Measurements from ENCODE around the gene DUSP28. TPM values are rescaled to one million over a fixed set of nuclear protein-coding genes. Genes with fewer than 3 reads are reported as not detected.

The DUSP28 gene
- total and polyA plus RNA-seq, 10 of the 15 experiments (the other 5 are each of a cell fraction or from before 2014, with no cell fraction given) = 2.5 to 12.5 (median 6.4) TPM

DNA sequence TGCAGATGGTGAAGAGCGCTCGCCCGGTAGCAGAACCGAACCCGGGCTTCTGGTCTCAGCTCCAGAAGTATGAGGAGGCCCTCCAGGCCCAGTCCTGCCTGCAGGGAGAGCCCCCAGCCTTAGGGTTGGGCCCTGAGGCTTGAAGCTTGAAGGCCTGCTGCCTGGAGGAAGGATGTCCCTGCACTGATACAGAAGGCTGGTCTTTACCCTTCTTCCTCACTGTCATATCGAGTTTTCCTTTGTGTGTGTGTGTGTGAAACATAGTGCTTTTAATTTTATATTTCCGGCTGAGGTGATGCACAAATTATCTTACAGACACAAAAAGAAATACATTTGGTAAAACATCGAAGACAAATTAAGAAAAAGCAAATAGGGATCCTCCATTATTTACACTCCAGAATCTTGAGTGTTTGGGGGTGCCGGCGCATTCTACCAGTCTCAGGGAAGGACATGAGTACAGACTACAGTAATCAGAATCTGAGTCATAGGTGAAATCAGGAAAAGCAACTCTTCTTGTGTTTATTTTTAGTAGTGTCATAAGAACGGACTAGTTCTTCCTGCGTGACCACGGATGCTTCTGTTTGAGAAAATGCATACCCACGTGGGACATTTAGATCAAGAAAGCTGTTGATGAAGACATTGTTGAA, 1.3 kb downstream of the DUSP28 start (continued):
- no peak for TF ChIP-seq NR2C1 (IDR thresholded peaks at IDR 0.05)
- TF ChIP-seq ZNF384 (IDR thresholded peaks at IDR 0.05; ENCODE audit: borderline replicate concordance, low read depth, low read length) = no peak
- TF ChIP-seq PML (IDR thresholded peaks at IDR 0.05; ENCODE audit: low read length) = no peak
- TF ChIP-seq GABPA (IDR thresholded peaks at IDR 0.05; ENCODE audit: low read depth) = no peak
- no peak for TF ChIP-seq BMI1 (IDR thresholded peaks at IDR 0.05; ENCODE audit: borderline replicate concordance)
- TF ChIP-seq ZNF24 (IDR thresholded peaks at IDR 0.05) = no peak
- TF ChIP-seq SMAD5 (IDR thresholded peaks at IDR 0.05; ENCODE audit: low read depth) = no peak
- TF ChIP-seq SP1 (IDR thresholded peaks at IDR 0.05; ENCODE audit: low read depth, low read length) = no peak
- no peak for TF ChIP-seq FOS (IDR thresholded peaks at IDR 0.05; ENCODE audit: borderline replicate concordance, extremely low read depth, insufficient read length)
- TF ChIP-seq, protein P1, sequence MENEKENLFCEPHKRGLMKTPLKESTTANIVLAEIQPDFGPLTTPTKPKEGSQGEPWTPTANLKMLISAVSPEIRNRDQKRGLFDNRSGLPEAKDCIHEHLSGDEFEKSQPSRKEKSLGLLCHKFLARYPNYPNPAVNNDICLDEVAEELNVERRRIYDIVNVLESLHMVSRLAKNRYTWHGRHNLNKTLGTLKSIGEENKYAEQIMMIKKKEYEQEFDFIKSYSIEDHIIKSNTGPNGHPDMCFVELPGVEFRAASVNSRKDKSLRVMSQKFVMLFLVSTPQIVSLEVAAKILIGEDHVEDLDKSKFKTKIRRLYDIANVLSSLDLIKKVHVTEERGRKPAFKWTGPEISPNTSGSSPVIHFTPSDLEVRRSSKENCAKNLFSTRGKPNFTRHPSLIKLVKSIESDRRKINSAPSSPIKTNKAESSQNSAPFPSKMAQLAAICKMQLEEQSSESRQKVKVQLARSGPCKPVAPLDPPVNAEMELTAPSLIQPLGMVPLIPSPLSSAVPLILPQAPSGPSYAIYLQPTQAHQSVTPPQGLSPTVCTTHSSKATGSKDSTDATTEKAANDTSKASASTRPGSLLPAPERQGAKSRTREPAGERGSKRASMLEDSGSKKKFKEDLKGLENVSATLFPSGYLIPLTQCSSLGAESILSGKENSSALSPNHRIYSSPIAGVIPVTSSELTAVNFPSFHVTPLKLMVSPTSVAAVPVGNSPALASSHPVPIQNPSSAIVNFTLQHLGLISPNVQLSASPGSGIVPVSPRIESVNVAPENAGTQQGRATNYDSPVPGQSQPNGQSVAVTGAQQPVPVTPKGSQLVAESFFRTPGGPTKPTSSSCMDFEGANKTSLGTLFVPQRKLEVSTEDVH (IDR thresholded peaks at IDR 0.05; ENCODE audit: low read depth, partially characterized antibody) = no peak
- TF ChIP-seq, protein P2, sequence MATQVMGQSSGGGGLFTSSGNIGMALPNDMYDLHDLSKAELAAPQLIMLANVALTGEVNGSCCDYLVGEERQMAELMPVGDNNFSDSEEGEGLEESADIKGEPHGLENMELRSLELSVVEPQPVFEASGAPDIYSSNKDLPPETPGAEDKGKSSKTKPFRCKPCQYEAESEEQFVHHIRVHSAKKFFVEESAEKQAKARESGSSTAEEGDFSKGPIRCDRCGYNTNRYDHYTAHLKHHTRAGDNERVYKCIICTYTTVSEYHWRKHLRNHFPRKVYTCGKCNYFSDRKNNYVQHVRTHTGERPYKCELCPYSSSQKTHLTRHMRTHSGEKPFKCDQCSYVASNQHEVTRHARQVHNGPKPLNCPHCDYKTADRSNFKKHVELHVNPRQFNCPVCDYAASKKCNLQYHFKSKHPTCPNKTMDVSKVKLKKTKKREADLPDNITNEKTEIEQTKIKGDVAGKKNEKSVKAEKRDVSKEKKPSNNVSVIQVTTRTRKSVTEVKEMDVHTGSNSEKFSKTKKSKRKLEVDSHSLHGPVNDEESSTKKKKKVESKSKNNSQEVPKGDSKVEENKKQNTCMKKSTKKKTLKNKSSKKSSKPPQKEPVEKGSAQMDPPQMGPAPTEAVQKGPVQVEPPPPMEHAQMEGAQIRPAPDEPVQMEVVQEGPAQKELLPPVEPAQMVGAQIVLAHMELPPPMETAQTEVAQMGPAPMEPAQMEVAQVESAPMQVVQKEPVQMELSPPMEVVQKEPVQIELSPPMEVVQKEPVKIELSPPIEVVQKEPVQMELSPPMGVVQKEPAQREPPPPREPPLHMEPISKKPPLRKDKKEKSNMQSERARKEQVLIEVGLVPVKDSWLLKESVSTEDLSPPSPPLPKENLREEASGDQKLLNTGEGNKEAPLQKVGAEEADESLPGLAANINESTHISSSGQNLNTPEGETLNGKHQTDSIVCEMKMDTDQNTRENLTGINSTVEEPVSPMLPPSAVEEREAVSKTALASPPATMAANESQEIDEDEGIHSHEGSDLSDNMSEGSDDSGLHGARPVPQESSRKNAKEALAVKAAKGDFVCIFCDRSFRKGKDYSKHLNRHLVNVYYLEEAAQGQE (IDR thresholded peaks at IDR 0.05; ENCODE audit: low read depth, low read length) = no peak
- no peak for TF ChIP-seq STAT3 (IDR thresholded peaks at IDR 0.05; ENCODE audit: low read depth, low read length)
- no peak for TF ChIP-seq YBX1 (IDR thresholded peaks at IDR 0.05)
- no peak for TF ChIP-seq RAD21 (IDR thresholded peaks at IDR 0.05; ENCODE audit: insufficient read depth, low read depth, low read length)
- TF ChIP-seq RB1 (IDR thresholded peaks at IDR 0.05; ENCODE audit: borderline replicate concordance) = no peak
- TF ChIP-seq SMC3 (IDR thresholded peaks at IDR 0.05; ENCODE audit: borderline replicate concordance, low read length) = no peak
- TF ChIP-seq EZH2 (IDR thresholded peaks at IDR 0.05; ENCODE audit: borderline replicate concordance, control insufficient read depth, low read depth, low read length) = no peak
- no peak for TF ChIP-seq ESRRA (IDR thresholded peaks at IDR 0.05; ENCODE audit: low read length)
- TF ChIP-seq, protein P3, sequence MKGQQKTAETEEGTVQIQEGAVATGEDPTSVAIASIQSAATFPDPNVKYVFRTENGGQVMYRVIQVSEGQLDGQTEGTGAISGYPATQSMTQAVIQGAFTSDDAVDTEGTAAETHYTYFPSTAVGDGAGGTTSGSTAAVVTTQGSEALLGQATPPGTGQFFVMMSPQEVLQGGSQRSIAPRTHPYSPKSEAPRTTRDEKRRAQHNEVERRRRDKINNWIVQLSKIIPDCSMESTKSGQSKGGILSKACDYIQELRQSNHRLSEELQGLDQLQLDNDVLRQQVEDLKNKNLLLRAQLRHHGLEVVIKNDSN (IDR thresholded peaks at IDR 0.05; ENCODE audit: borderline replicate concordance, extremely low read length, insufficient read depth, low read depth, low read length) = no peak
- TF ChIP-seq, protein P4, sequence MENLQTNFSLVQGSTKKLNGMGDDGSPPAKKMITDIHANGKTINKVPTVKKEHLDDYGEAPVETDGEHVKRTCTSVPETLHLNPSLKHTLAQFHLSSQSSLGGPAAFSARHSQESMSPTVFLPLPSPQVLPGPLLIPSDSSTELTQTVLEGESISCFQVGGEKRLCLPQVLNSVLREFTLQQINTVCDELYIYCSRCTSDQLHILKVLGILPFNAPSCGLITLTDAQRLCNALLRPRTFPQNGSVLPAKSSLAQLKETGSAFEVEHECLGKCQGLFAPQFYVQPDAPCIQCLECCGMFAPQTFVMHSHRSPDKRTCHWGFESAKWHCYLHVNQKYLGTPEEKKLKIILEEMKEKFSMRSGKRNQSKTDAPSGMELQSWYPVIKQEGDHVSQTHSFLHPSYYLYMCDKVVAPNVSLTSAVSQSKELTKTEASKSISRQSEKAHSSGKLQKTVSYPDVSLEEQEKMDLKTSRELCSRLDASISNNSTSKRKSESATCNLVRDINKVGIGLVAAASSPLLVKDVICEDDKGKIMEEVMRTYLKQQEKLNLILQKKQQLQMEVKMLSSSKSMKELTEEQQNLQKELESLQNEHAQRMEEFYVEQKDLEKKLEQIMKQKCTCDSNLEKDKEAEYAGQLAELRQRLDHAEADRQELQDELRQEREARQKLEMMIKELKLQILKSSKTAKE (IDR thresholded peaks at IDR 0.05; ENCODE audit: low read depth, poor library complexity, severe bottlenecking) = peak; percentile 60
- peak; percentile 10; the same call in 1 of the 2 replicates for TF ChIP-seq LARP7 (IDR thresholded peaks at IDR 0.05)
- peak; percentile 66; the same call in 1 of the 2 replicates for TF ChIP-seq MXI1 (IDR thresholded peaks at IDR 0.05; ENCODE audit: low read depth, low read length)
